Fibroblast of pulmonary artery (primary cell): ENCODE measurements around the gene ALPL.

Experiments
- DNase-seq: peaks from one replicate; pipeline ENCODE4 v3.0.0-alpha.2; 2010; ENCODE audit warnings: low read depth
- H3K4me3 ChIP-seq: replicated peaks from 2 replicates; pipeline ENCODE4 v1.5.1; 2011; ENCODE audit warnings: low read depth, mild to moderate bottlenecking, control low read depth, low read length, moderate library complexity
- TF ChIP-seq, protein P1 (sequence below): IDR thresholded peaks from 2 replicates; pipeline ENCODE4 v1.5.1; 2011; ENCODE audit warnings: mild to moderate bottlenecking, control low read depth, low read length, inconsistent platforms; ENCODE audit errors: missing control alignments

Gene ALPL

DNA sequence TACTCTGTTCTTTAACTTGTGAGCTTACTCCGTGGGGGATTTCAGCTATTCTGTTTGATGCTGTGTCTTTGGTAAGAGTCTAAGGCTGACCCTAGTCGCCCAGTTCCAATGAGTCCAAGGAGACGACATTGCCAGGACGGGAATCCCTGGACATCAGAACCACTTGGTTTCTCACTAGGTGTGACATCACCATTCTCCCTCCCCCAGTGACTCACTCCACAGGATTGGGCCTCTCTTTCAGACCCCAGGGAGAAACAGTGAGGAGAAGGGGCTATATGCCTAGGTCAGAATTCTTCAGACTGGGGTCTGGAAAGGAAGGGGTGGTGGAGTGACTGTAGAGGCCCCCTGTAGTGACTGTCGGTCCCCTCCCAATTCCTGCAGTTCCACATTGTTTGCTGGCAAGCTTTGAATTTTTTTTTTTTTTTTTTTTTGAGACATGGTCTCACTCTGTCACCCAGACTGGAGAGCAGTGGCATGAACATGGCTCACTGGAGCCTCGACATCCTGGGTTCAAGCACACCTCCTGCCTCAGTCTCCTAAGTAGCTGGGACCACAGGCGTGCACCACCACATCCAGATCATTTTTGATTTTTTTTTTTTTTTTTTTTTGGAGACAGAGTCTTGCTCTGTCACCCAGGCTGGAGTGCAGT, 21.3 kb downstream of the ALPL start:
- TF ChIP-seq, protein P1, sequence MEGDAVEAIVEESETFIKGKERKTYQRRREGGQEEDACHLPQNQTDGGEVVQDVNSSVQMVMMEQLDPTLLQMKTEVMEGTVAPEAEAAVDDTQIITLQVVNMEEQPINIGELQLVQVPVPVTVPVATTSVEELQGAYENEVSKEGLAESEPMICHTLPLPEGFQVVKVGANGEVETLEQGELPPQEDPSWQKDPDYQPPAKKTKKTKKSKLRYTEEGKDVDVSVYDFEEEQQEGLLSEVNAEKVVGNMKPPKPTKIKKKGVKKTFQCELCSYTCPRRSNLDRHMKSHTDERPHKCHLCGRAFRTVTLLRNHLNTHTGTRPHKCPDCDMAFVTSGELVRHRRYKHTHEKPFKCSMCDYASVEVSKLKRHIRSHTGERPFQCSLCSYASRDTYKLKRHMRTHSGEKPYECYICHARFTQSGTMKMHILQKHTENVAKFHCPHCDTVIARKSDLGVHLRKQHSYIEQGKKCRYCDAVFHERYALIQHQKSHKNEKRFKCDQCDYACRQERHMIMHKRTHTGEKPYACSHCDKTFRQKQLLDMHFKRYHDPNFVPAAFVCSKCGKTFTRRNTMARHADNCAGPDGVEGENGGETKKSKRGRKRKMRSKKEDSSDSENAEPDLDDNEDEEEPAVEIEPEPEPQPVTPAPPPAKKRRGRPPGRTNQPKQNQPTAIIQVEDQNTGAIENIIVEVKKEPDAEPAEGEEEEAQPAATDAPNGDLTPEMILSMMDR: no peak
- no peak for DNase-seq
- no peak overlapping the region for H3K4me3 ChIP-seq

DNA sequence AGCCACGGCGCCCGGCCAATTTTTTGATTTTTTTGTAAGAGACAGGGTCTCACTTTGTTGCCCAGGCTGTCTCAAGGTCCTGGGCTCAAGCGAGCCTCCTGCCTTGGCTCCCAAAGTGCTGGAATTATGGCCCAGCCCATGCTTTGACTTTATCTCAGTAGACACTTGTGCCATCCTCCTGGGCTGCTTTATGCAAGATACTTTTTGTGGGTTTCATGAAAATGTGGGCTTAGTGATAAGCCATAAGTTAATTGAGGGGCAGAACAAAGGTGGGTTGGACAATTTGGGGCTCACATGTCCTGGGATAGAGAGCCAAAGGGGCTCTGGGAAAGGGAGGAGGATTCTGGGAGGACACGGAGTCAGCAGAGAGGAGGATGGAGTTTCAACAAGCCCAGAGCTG, 22.0 kb downstream of the ALPL start:
- TF ChIP-seq, protein P1: no peak
- no peak for DNase-seq
- H3K4me3 ChIP-seq: no peak overlapping the region

DNA sequence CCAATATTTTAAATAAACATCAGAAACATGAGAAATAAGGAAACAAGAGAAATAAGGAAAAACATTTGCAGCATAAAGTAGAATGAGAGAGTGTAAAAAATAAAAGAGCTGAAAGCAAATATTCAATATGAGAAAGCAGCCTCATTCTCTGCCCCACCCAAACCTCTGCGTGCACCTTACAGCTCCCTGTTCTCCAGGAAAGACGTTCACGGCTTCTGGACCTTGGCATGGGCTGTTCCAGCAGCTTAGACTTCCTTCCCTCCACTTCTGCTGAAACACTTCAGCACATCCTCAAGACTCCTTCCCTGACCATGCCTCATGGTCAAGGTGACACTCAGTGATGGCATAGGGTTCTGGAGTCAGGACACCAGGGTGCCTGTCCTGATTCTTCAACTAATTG, 23.3 kb downstream of the ALPL start:
- H3K4me3 ChIP-seq: no peak overlapping the region
- no peak for DNase-seq
- TF ChIP-seq, protein P1: no peak

DNA sequence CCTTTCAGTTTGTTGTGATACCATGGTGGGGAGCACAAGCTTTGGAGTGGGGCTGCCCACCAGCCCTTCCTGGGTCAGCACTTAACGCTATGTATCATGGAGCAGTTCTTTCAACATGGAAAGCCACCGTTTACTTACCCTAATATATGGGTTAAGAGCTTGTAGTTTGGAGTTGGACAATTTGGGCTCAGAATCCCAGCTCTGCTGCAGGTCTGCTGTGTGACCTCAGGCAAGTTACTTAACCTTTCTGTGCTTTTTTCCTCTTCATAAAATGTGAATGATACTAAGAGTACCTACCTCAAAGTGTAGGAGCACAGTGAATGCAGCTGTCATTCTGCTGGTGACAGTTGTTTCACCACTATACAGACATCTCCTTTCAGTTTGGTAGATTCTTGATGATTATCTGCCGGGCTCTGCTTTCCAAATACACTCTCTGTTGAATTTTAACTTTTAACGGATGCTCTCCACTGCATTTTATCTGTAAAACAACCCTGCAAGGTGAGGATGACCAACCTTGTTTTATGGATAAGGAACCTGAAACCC, 23.8 kb downstream of the ALPL start:
- TF ChIP-seq, protein P1: no peak
- no peak overlapping the region for H3K4me3 ChIP-seq
- no peak for DNase-seq

DNA sequence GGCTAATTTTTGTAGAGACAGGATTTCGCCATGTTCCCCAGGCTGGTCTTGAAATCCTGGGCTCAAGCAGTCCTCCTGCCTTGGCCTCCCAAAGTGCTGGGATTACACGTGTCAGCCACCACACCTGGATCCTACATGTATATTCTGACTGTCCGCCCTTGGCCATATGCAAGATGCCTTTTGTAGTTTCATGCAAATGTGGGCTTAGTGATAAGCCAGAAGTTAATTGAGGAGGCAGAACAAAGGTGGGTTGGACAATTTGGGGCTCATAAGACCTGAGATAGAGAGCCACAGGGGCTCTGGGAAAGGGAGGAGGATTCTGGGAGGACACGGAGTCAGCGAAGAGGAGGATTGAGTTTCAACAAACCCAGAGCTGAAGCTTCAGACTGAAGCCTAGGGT, 24.9 kb downstream of the ALPL start:
- DNase-seq: no peak
- TF ChIP-seq, protein P1: no peak
- H3K4me3 ChIP-seq: no peak overlapping the region

DNA sequence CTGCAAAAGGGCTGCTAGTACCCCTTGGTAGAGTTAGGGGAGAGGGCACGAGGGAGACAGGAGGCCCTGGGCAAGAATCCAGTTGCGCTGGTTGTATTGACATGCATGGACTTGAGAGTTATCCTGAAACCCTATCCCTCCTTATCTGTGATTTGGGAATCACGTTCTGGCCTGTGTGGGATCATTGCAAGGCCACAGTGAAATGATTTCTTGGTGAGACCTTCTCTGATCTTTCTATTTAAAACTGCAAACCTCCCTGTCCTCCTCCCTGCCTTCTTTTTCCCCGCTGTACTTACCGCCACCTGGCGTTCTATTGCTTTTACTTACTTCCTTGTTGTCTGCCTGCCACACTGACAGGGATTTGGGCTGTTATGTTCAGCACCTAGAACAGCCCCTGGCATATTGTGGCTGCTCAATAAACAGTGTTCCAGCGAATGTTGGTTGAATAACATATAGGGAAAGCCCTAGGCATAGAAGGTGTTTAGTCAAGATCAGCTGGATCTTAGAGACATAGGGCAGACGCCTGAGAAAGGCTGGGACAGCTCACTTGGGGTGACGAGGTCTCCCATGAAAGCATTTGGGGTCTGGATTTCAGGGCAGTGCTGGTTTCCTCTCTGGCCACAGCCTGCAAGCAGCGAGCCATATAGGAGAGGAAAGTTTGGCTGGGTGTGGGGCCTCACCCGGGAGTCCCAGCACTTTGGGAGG, 25.6 kb downstream of the ALPL start:
- no peak overlapping the region for H3K4me3 ChIP-seq
- peak; percentile 79 for DNase-seq
- TF ChIP-seq, protein P1: peak; percentile 75
